ENCODE measurements around the gene CHKB. TPM values are rescaled to one million over a fixed set of nuclear protein-coding genes. Genes with fewer than 3 reads are reported as not detected.
"Not testable (repeated sequence)": the region's sequence is repeated elsewhere in the genome, so short reads cannot be mapped to it uniquely, and the experiment has no call there.

CHKB gene
- total RNA-seq, 1 donor from 2014 or later: 88.7 TPM

GRCh38 chr22:50608058-50608840 lies 25.6 kb upstream of the CHKB start:
- intact Hi-C loops (cut with micrococcal nuclease); H3K36me3 Mint-ChIP-seq (ENCODE audit: low read depth); H3K4me3 Mint-ChIP-seq: not testable (repeated sequence)

GRCh38 chr22:50607659-50608020 lies 25.0 kb upstream of the CHKB start:
- H3K9me3 Mint-ChIP-seq: no peaks in the 10 kb centered on the region
- H3K4me3 Mint-ChIP-seq: no peak overlapping the region
- H3K36me3 Mint-ChIP-seq (ENCODE audit: low read depth): no peaks in the 10 kb centered on the region
- no peak for DNase-seq (ENCODE audit: low spot score)
- no peak overlapping the region for H3K27ac Mint-ChIP-seq
- no peaks in the 10 kb centered on the region for H3K4me1 Mint-ChIP-seq (ENCODE audit: low read depth)
- intact Hi-C loops (cut with micrococcal nuclease): no loop called here
- peaks cover 19% of the 10 kb centered on the region for H3K27me3 Mint-ChIP-seq (ENCODE audit: insufficient read depth)

More at GRCh38 chr22:50608058-50608840, 25.6 kb upstream of the CHKB start:
- H3K4me1 Mint-ChIP-seq (ENCODE audit: low read depth); DNase-seq (ENCODE audit: low spot score); H3K9me3 Mint-ChIP-seq; H3K27ac Mint-ChIP-seq: not testable (repeated sequence)
- peaks cover 14% of the 10 kb centered on the region for H3K27me3 Mint-ChIP-seq (ENCODE audit: insufficient read depth)

- Mint-ChIP-seq H3K9me3 (no peaks in the 10 kb centered on the region), H3K36me3 (ENCODE audit: low read depth) (no peaks in the 10 kb centered on the region), H3K27ac (no peak overlapping the region), H3K4me1 (ENCODE audit: low read depth) (no peaks in the 10 kb centered on the region), H3K27me3 (ENCODE audit: insufficient read depth) (peaks cover 24% of the 10 kb centered on the region), H3K4me3 (no peak overlapping the region)
- intact Hi-C loops (cut with micrococcal nuclease): no loop called here
- DNase-seq (ENCODE audit: low spot score): no peak
Measured at GRCh38 chr22:50606946-50607658, 24.5 kb upstream of the CHKB start.

GRCh38 chr22:50606165-50606945 lies 23.7 kb upstream of the CHKB start:
- intact Hi-C loops (cut with micrococcal nuclease): no loop called here
- Mint-ChIP-seq H3K27ac (no peak overlapping the region), H3K36me3 (ENCODE audit: low read depth) (no peaks in the 10 kb centered on the region), H3K4me1 (ENCODE audit: low read depth) (no peaks in the 10 kb centered on the region), H3K9me3 (no peaks in the 10 kb centered on the region), H3K4me3 (no peak overlapping the region), H3K27me3 (ENCODE audit: insufficient read depth) (peaks cover 31% of the 10 kb centered on the region)
- DNase-seq (ENCODE audit: low spot score): no peak

GRCh38 chr22:50605613-50606074 lies 23.0 kb upstream of the CHKB start:
- Mint-ChIP-seq H3K27ac (no peak overlapping the region), H3K9me3 (no peaks in the 10 kb centered on the region), H3K4me1 (ENCODE audit: low read depth) (no peaks in the 10 kb centered on the region), H3K4me3 (no peak overlapping the region), H3K36me3 (ENCODE audit: low read depth) (no peaks in the 10 kb centered on the region), H3K27me3 (ENCODE audit: insufficient read depth) (peaks cover 31% of the 10 kb centered on the region)
- intact Hi-C loops (cut with micrococcal nuclease): no loop called here
- no peak for DNase-seq (ENCODE audit: low spot score)

- Mint-ChIP-seq H3K27ac (no peak overlapping the region), H3K36me3 (ENCODE audit: low read depth) (no peaks in the 10 kb centered on the region), H3K9me3 (no peaks in the 10 kb centered on the region), H3K4me1 (ENCODE audit: low read depth) (no peaks in the 10 kb centered on the region), H3K4me3 (no peak overlapping the region), H3K27me3 (ENCODE audit: insufficient read depth) (peaks cover 31% of the 10 kb centered on the region)
- intact Hi-C loops (cut with micrococcal nuclease): no loop called here
- DNase-seq (ENCODE audit: low spot score): no peak
Measured at GRCh38 chr22:50605002-50605612, 22.5 kb upstream of the CHKB start.

- no peaks in the 10 kb centered on the region for H3K9me3 Mint-ChIP-seq
- no peak overlapping the region for H3K4me3 Mint-ChIP-seq
- H3K36me3 Mint-ChIP-seq (ENCODE audit: low read depth): peaks cover 4% of the 10 kb centered on the region
- DNase-seq (ENCODE audit: low spot score): no peak
- intact Hi-C loops (cut with micrococcal nuclease): no loop called here
- no peaks in the 10 kb centered on the region for H3K4me1 Mint-ChIP-seq (ENCODE audit: low read depth)
- H3K27ac Mint-ChIP-seq: no peak overlapping the region
- peaks cover 36% of the 10 kb centered on the region for H3K27me3 Mint-ChIP-seq (ENCODE audit: insufficient read depth)
Measured at GRCh38 chr22:50604256-50605001, 21.8 kb upstream of the CHKB start.

- Mint-ChIP-seq H3K36me3 (ENCODE audit: low read depth) (peaks cover 4% of the 10 kb centered on the region), H3K4me1 (ENCODE audit: low read depth) (no peaks in the 10 kb centered on the region), H3K9me3 (no peaks in the 10 kb centered on the region), H3K4me3 (no peak overlapping the region), H3K27me3 (ENCODE audit: insufficient read depth) (peaks cover 38% of the 10 kb centered on the region), H3K27ac (no peak overlapping the region)
- no peak for DNase-seq (ENCODE audit: low spot score)
- intact Hi-C loops (cut with micrococcal nuclease): no loop called here
Measured at GRCh38 chr22:50603511-50604255, 21.0 kb upstream of the CHKB start.

- Mint-ChIP-seq H3K4me1 (ENCODE audit: low read depth) (no peaks in the 10 kb centered on the region), H3K27ac (no peak overlapping the region), H3K4me3 (peak overlapping the region; percentile 52), H3K27me3 (ENCODE audit: insufficient read depth) (peaks cover 43% of the 10 kb centered on the region), H3K36me3 (ENCODE audit: low read depth) (peaks cover 4% of the 10 kb centered on the region), H3K9me3 (no peaks in the 10 kb centered on the region)
- DNase-seq (ENCODE audit: low spot score): no peak
- intact Hi-C loops (cut with micrococcal nuclease): no loop called here
Measured at GRCh38 chr22:50602338-50602700, 19.7 kb upstream of the CHKB start.

GRCh38 chr22:50601669-50602337 lies 19.2 kb upstream of the CHKB start:
- Mint-ChIP-seq H3K27ac (no peak overlapping the region), H3K27me3 (ENCODE audit: insufficient read depth) (peaks cover 40% of the 10 kb centered on the region), H3K4me3 (peak overlapping the region; percentile 52), H3K36me3 (ENCODE audit: low read depth) (peaks cover 4% of the 10 kb centered on the region), H3K4me1 (ENCODE audit: low read depth) (no peaks in the 10 kb centered on the region), H3K9me3 (no peaks in the 10 kb centered on the region)
- no peak for DNase-seq (ENCODE audit: low spot score)
- intact Hi-C loops (cut with micrococcal nuclease): no loop called here

GRCh38 chr22:50600967-50601668 lies 18.5 kb upstream of the CHKB start:
- DNase-seq (ENCODE audit: low spot score): no peak

More at GRCh38 chr22:50600967-50601668, 18.5 kb upstream of the CHKB start:
- Mint-ChIP-seq H3K4me3 (peak overlapping the region; percentile 52), H3K27me3 (ENCODE audit: insufficient read depth) (peaks cover 36% of the 10 kb centered on the region), H3K4me1 (ENCODE audit: low read depth) (no peaks in the 10 kb centered on the region), H3K36me3 (ENCODE audit: low read depth) (peaks cover 4% of the 10 kb centered on the region), H3K9me3 (no peaks in the 10 kb centered on the region), H3K27ac (no peak overlapping the region)
- intact Hi-C loops (cut with micrococcal nuclease): no loop called here
